Neural cell (in vitro differentiated cells): Measurements from ENCODE around the gene NECTIN1. TPM values are rescaled to one million over a fixed set of nuclear protein-coding genes. Genes with fewer than 3 reads are reported as not detected.

Experiments
- H2AFZ ChIP-seq: fragments of 200-600, 300-800 bp; sonication (generic), shearing (Covaris generic); 2 replicates; pipeline ENCODE4 v1.6.0; 2014; ENCODE audit warnings: low read depth, mild to moderate bottlenecking, antibody characterized with exemption, low read length, moderate library complexity
- H3F3A ChIP-seq: fragments of 200-600 bp; shearing (Covaris generic); 2 replicates; pipeline ENCODE4 v1.6.1; 2016; ENCODE audit warnings: mild to moderate bottlenecking, moderate library complexity, mixed read lengths, antibody characterized with exemption, low read length; ENCODE audit not compliant: insufficient read depth, poor library complexity, severe bottlenecking
- H3K27ac ChIP-seq: fragments of 200-600, 300-800 bp; sonication (generic), shearing (Covaris generic); 2 replicates; pipeline ENCODE4 v1.5.1; 2014; ENCODE audit warnings: mild to moderate bottlenecking, low read length, moderate library complexity
- H3K27me3 ChIP-seq: fragments of 300-800, 200-600 bp; sonication (generic), shearing (Covaris generic); 2 replicates; pipeline ENCODE4 v1.6.0; 2014; ENCODE audit warnings: mild to moderate bottlenecking, low read depth, low read length, moderate library complexity; ENCODE audit not compliant: insufficient read depth
- H3K36me3 ChIP-seq: fragments of 300-800, 200-600 bp; sonication (generic), shearing (Covaris generic); 2 replicates; pipeline ENCODE4 v1.5.1; 2014; ENCODE audit warnings: mild to moderate bottlenecking, antibody characterized with exemption, low read length, moderate library complexity; ENCODE audit not compliant: insufficient read depth
- H3K4me2 ChIP-seq: fragments of 300-800, 200-600 bp; sonication (generic), shearing (Covaris generic); 2 replicates; pipeline ENCODE4 v1.6.0; 2014; ENCODE audit warnings: mild to moderate bottlenecking, low read length
- H3K4me3 ChIP-seq: fragments of 300-800, 200-600 bp; sonication (generic), shearing (Covaris generic); 2 replicates; pipeline ENCODE4 v1.5.1; 2014; ENCODE audit warnings: mild to moderate bottlenecking, low read length, moderate library complexity
- H3K79me2 ChIP-seq: fragments of 200-600 bp; shearing (Covaris generic); replicated peaks from 2 replicates; pipeline ENCODE4 v1.6.0; 2014; ENCODE audit warnings: mild to moderate bottlenecking, low read length, moderate library complexity; ENCODE audit not compliant: insufficient read depth
- H3K9ac ChIP-seq: fragments of 300-800, 200-600 bp; sonication (generic), shearing (Covaris generic); 2 replicates; pipeline ENCODE4 v1.6.1; 2016; ENCODE audit warnings: mild to moderate bottlenecking, low read length, mixed read lengths
- H3K9me2 ChIP-seq: fragments of 200-600 bp; shearing (Covaris generic); 2 replicates; pipeline ENCODE4 v1.6.1; 2016; ENCODE audit warnings: mild to moderate bottlenecking, low read length, mixed read lengths; ENCODE audit not compliant: insufficient read depth
- H3K9me3 ChIP-seq: fragments of 200-600, 300-800 bp; sonication (generic), shearing (Covaris generic); 2 replicates; pipeline ENCODE4 v1.6.1; 2016; ENCODE audit warnings: mild to moderate bottlenecking, mixed run types, low read length, moderate library complexity, mixed read lengths
- H4K20me1 ChIP-seq: fragments of 200-600 bp; shearing (Covaris generic); 2 replicates; pipeline ENCODE4 v1.6.1; 2016; ENCODE audit warnings: mild to moderate bottlenecking, mixed run types; ENCODE audit not compliant: insufficient read depth
- CTCF ChIP-seq: fragments of 450-650 bp; IDR thresholded peaks from 2 replicates; pipeline ENCODE4 v1.5.1; 2014; ENCODE audit warnings: antibody characterized with exemption, mild to moderate bottlenecking, moderate library complexity; ENCODE audit not compliant: poor library complexity, severe bottlenecking
- EP300 ChIP-seq: fragments of 450-650 bp; conservative IDR thresholded peaks from 2 replicates; pipeline ENCODE4 v1.6.1; 2014; ENCODE audit warnings: antibody characterized with exemption, mild to moderate bottlenecking, moderate library complexity; ENCODE audit not compliant: poor library complexity, severe bottlenecking
- EZH2 ChIP-seq: fragments of 200-600, 300-800 bp; shearing (Covaris generic), sonication (generic); IDR thresholded peaks from 2 replicates; pipeline ENCODE4 v1.6.1; 2014; ENCODE audit warnings: antibody characterized with exemption, low read length, borderline replicate concordance, mild to moderate bottlenecking; ENCODE audit not compliant: insufficient read depth, poor library complexity, severe bottlenecking
- MXI1 ChIP-seq: fragments of 450-650 bp; conservative IDR thresholded peaks from 2 replicates; pipeline ENCODE4 v1.6.1; 2014; ENCODE audit warnings: antibody characterized with exemption, mild to moderate bottlenecking; ENCODE audit not compliant: poor library complexity, severe bottlenecking
- POLR2AphosphoS5 ChIP-seq: IDR thresholded peaks from 2 replicates; pipeline ENCODE4 v1.6.1; 2012
- RAD21 ChIP-seq: fragments of 450-650 bp; conservative IDR thresholded peaks from 2 replicates; pipeline ENCODE4 v1.6.1; 2014; ENCODE audit warnings: antibody characterized with exemption, mild to moderate bottlenecking, moderate library complexity
- SMC3 ChIP-seq: fragments of 450-650 bp; conservative IDR thresholded peaks from 2 replicates; pipeline ENCODE4 v1.6.1; 2014; ENCODE audit warnings: antibody characterized with exemption, mild to moderate bottlenecking, moderate library complexity; ENCODE audit not compliant: poor library complexity
- TAF1 ChIP-seq: IDR thresholded peaks from 2 replicates; pipeline ENCODE4 v1.6.1; 2012; ENCODE audit warnings: low read depth
- polyA plus RNA-seq: library from polyadenylated mRNA; depleted of rRNA; stranded (reverse); fragments of >200 nt; gene quantifications from 2 replicates; pipeline ENCODE4 v1.2.3, GENCODE V29; 2014
- TF ChIP-seq, protein P1 (sequence below): IDR thresholded peaks from 2 replicates; pipeline ENCODE4 v1.6.1; 2012; ENCODE audit warnings: borderline replicate concordance

Gene NECTIN1
- polyA plus RNA-seq, 1 donor from 2014 or later, result 5.6 TPM

DNA sequence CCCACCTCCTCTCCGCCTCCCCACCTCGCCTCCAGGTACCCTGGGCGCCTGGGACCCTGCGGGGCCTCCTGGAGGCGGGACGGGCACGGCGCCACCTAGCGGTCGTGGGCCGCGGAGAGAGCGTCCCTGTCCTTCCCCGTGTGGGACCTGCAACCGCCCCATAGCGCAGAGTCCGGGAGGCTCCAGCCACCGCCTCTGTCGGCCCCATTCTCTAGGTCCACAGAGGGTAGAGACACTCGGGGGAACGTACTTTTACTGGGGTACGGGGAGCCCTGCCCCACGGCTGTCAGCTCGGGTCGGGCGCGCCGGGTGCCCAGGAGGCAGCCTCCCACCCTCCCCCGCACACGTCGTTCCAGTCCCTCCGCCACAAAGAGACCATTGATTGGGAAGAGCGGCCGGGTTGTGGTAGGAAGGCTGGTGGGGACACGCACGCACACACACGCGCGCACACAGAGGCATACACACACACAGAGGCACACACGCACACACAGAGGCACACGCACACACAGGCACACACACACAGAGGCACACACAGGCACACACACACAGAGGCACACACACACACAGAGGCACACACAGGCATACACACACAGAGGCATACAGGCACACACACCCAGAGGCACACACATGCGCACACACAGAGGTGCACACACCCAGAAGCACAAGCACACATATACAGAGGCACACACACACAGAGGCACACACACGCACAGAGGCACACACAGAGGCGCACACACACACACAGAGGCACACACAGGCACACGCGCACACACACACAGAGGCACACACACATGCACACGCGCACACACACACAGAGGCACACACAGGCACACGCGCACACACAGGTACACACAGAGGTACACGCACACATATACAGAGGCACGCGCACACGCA is 12.6 kb upstream of the NECTIN1 start:
- H3K4me2 ChIP-seq, result no peak overlapping the region
- no peaks in the 10 kb centered on the region for H3K36me3 ChIP-seq
- no peaks in the 10 kb centered on the region for H3K27me3 ChIP-seq
- no peaks in the 10 kb centered on the region for H3K9me3 ChIP-seq
- H3K27ac ChIP-seq, result no peak overlapping the region
- no peaks in the 10 kb centered on the region for H3K79me2 ChIP-seq
- no peaks in the 10 kb centered on the region for H4K20me1 ChIP-seq
- no peak for TF ChIP-seq SMC3
- peak; percentile 41 for TF ChIP-seq CTCF
- peak overlapping the region; percentile 58 for H3K4me3 ChIP-seq
- no peak overlapping the region for H2AFZ ChIP-seq
- H3K9me2 ChIP-seq, result no peaks in the 10 kb centered on the region
- no peaks in the 10 kb centered on the region for H3F3A ChIP-seq
- H3K9ac ChIP-seq, result peak overlapping the region; percentile 58

DNA sequence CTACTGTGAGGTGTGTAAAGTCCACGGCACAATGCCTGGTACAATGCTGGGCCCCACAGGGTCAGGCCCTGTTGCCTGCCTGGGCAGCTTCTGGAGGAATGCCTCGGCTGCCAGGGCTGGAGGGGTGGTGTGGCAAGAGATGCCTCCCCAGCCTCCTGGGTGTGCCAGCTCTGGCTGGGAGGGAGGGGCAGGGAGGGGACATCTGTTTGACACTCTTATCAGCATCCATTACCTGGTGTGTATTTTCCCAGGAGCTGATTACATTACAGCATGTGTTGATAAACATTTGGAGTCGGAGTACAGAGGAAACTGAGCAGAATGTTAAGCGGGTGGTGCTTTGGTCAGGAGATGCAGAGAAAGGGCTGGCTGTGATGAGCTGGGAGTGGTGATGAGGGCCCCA is 11.0 kb upstream of the NECTIN1 start:
- Histone ChIP-seq H3K9ac (no peak overlapping the region), H3K4me3 (no peak overlapping the region), H3K9me2 (no peaks in the 10 kb centered on the region), H3K79me2 (no peaks in the 10 kb centered on the region), H3K27ac (no peak overlapping the region), H3K27me3 (no peaks in the 10 kb centered on the region), H3K4me2 (no peak overlapping the region), H3K9me3 (no peaks in the 10 kb centered on the region), H3F3A (no peaks in the 10 kb centered on the region), H3K36me3 (no peaks in the 10 kb centered on the region), H2AFZ (no peak overlapping the region), H4K20me1 (no peaks in the 10 kb centered on the region)
- TF ChIP-seq RAD21, result no peak
- no peak for TF ChIP-seq EZH2
- TF ChIP-seq TAF1, result no peak
- no peak for TF ChIP-seq MXI1
- no peak for TF ChIP-seq POLR2AphosphoS5
- no peak for TF ChIP-seq EP300
- no peak for TF ChIP-seq SMC3
- TF ChIP-seq, protein P1, sequence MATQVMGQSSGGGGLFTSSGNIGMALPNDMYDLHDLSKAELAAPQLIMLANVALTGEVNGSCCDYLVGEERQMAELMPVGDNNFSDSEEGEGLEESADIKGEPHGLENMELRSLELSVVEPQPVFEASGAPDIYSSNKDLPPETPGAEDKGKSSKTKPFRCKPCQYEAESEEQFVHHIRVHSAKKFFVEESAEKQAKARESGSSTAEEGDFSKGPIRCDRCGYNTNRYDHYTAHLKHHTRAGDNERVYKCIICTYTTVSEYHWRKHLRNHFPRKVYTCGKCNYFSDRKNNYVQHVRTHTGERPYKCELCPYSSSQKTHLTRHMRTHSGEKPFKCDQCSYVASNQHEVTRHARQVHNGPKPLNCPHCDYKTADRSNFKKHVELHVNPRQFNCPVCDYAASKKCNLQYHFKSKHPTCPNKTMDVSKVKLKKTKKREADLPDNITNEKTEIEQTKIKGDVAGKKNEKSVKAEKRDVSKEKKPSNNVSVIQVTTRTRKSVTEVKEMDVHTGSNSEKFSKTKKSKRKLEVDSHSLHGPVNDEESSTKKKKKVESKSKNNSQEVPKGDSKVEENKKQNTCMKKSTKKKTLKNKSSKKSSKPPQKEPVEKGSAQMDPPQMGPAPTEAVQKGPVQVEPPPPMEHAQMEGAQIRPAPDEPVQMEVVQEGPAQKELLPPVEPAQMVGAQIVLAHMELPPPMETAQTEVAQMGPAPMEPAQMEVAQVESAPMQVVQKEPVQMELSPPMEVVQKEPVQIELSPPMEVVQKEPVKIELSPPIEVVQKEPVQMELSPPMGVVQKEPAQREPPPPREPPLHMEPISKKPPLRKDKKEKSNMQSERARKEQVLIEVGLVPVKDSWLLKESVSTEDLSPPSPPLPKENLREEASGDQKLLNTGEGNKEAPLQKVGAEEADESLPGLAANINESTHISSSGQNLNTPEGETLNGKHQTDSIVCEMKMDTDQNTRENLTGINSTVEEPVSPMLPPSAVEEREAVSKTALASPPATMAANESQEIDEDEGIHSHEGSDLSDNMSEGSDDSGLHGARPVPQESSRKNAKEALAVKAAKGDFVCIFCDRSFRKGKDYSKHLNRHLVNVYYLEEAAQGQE, result no peak
- TF ChIP-seq CTCF, result no peak
